SK-N-SH (cell line): Measurements from ENCODE around the gene DPAGT1.
A peak's percentile ranks its signal among the peaks of the same experiment; 100 is the strongest.

Experiments
- CTCF ChIP-seq: fragments of 200-600 bp; sonication (generic); IDR thresholded peaks from 2 replicates; pipeline ENCODE4 v1.6.1; 2017; ENCODE audit warnings: antibody characterized with exemption, mild to moderate bottlenecking, moderate library complexity
- EP300 ChIP-seq, 2 experiments: IDR thresholded peaks; 2 replicates each; pipeline versions ENCODE4 v1.4.0 to v1.6.1; 2012; ENCODE audit warnings: borderline replicate concordance in 1 of 2, low read depth in 1 of 2, low read length in 1 of 2
- EZH2phosphoT487 ChIP-seq: fragments of 200-600 bp; sonication (generic); IDR thresholded peaks from 2 replicates; pipeline ENCODE4 v1.6.1; 2017; ENCODE audit warnings: low read depth, mixed run types, mild to moderate bottlenecking, antibody characterized with exemption, moderate library complexity, borderline replicate concordance
- MAX ChIP-seq: IDR thresholded peaks from 2 replicates; pipeline ENCODE4 v1.4.0; 2012; ENCODE audit warnings: low read depth
- NFIC ChIP-seq: IDR thresholded peaks from 2 replicates; pipeline ENCODE4 v1.4.0; 2012; ENCODE audit warnings: borderline replicate concordance
- PBX3 ChIP-seq: IDR thresholded peaks from 2 replicates; pipeline ENCODE4; 2012
- POLR2AphosphoS5 ChIP-seq: IDR thresholded peaks from 2 replicates; pipeline ENCODE4 v1.6.1; 2012; ENCODE audit warnings: low read depth, low read length
- RAD21 ChIP-seq: IDR thresholded peaks from 2 replicates; pipeline ENCODE4 v1.6.1; 2012; ENCODE audit warnings: mild to moderate bottlenecking, low read length
- SIN3A ChIP-seq: IDR thresholded peaks from 2 replicates; pipeline ENCODE4 v1.6.1; 2012; ENCODE audit warnings: low read depth, mild to moderate bottlenecking, low read length, moderate library complexity, borderline replicate concordance
- TEAD4 ChIP-seq: IDR thresholded peaks from 2 replicates; pipeline ENCODE4 v1.4.0; 2012; ENCODE audit warnings: mild to moderate bottlenecking, borderline replicate concordance; ENCODE audit not compliant: insufficient read depth
- USF2 ChIP-seq: fragments of 150-350 bp; IDR thresholded peaks from 2 replicates; pipeline ENCODE4 v1.6.1; 2017; ENCODE audit warnings: antibody characterized with exemption, low read length, low read depth, borderline replicate concordance

GRCh38 chr11:119057000-119057769 is 44.5 kb downstream of the DPAGT1 start, which contains the start of gene HYOU1:
- TF ChIP-seq SIN3A (peak; percentile 72; the same call in 1 of the 2 replicates), CTCF (peak; percentile 27), USF2 (no peak), RAD21 (no peak), PBX3 (no peak; the same call in 1 of the 2 replicates), EP300 (IDR thresholded peaks at IDR 0.05; ENCODE audit: borderline replicate concordance in 1 of 2, low read depth in 1 of 2, low read length in 1 of 2) (no peak; a peak in 1 of 4 replicates), MAX (peak; percentile 30; the same call in 1 of the 2 replicates), TEAD4 (no peak), EZH2phosphoT487 (no peak), NFIC (no peak), POLR2AphosphoS5 (peak; percentile 74)
